Chondrocyte (in vitro differentiated cells): ENCODE measurements around the gene CPPED1. TPM values are rescaled to one million over a fixed set of nuclear protein-coding genes. Genes with fewer than 3 reads are reported as not detected.

ENCODE experiments used
- DNase-seq: peaks from one replicate; pipeline ENCODE4 v3.0.0; 2021; ENCODE audit warnings: mixed read lengths, low spot score
- H3K27ac Mint-ChIP-seq: one replicate; pipeline ENCODE4 v1.8.0; 2021; ENCODE audit warnings: mild to moderate bottlenecking, moderate library complexity, mixed read lengths; ENCODE audit not compliant: unreplicated experiment
- H3K27me3 Mint-ChIP-seq: 2 replicates; pipeline ENCODE4 v1.8.0; 2021; ENCODE audit warnings: low read depth, mixed read lengths
- H3K36me3 Mint-ChIP-seq: 2 replicates; pipeline ENCODE4 v1.8.0; 2021; ENCODE audit warnings: low read depth, mixed read lengths
- H3K4me1 Mint-ChIP-seq: 2 replicates; pipeline ENCODE4 v1.8.0; 2021; ENCODE audit warnings: low read depth, mild to moderate bottlenecking, mixed read lengths
- H3K4me3 Mint-ChIP-seq: one replicate; pipeline ENCODE4 v1.8.0; 2021; ENCODE audit warnings: mild to moderate bottlenecking, moderate library complexity, mixed read lengths; ENCODE audit not compliant: unreplicated experiment
- H3K9me3 Mint-ChIP-seq: 2 replicates; pipeline ENCODE4 v1.8.0; 2021; ENCODE audit warnings: low read depth, mixed read lengths
- CTCF ChIP-seq: fragments of 200-600 bp; sonication (generic); IDR thresholded peaks from 2 replicates; pipeline ENCODE4 v1.5.0; 2021; ENCODE audit warnings: antibody characterized with exemption, mild to moderate bottlenecking, moderate library complexity
- total RNA-seq: library from RNA; stranded (reverse); gene quantifications from 3 replicates; pipeline ENCODE4 v1.2.1, GENCODE V29; 2021

The CPPED1 gene
- total RNA-seq, 1 donor from 2014 or later = 18.1 TPM

GRCh38 chr16:12649356-12649755 lies 154.3 kb downstream of the CPPED1 start:
- TF ChIP-seq CTCF = no peak
- H3K9me3 Mint-ChIP-seq = peaks cover 2% of the 10 kb centered on the region
- no peak overlapping the region for H3K27ac Mint-ChIP-seq
- no peak for DNase-seq
- no peak overlapping the region for H3K4me3 Mint-ChIP-seq
- H3K4me1 Mint-ChIP-seq = peaks cover 11% of the 10 kb centered on the region
- peaks cover 4% of the 10 kb centered on the region for H3K27me3 Mint-ChIP-seq
- no peaks in the 10 kb centered on the region for H3K36me3 Mint-ChIP-seq

GRCh38 chr16:12646490-12647274 lies 157.0 kb downstream of the CPPED1 start:
- Mint-ChIP-seq H3K9me3 (peaks cover 6% of the 10 kb centered on the region), H3K27ac (no peak overlapping the region), H3K27me3 (peaks cover 2% of the 10 kb centered on the region), H3K4me1 (peaks cover 17% of the 10 kb centered on the region), H3K4me3 (no peak overlapping the region), H3K36me3 (no peaks in the 10 kb centered on the region)
- no peak for DNase-seq
- TF ChIP-seq CTCF = no peak

GRCh38 chr16:12646098-12646489 lies 157.6 kb downstream of the CPPED1 start:
- no peak for TF ChIP-seq CTCF
- Mint-ChIP-seq H3K27ac (no peak overlapping the region), H3K4me1 (peaks cover 17% of the 10 kb centered on the region), H3K9me3 (peaks cover 6% of the 10 kb centered on the region), H3K27me3 (no peaks in the 10 kb centered on the region), H3K4me3 (no peak overlapping the region), H3K36me3 (no peaks in the 10 kb centered on the region)
- DNase-seq = no peak

- Mint-ChIP-seq H3K36me3 (no peaks in the 10 kb centered on the region), H3K4me1 (peaks cover 17% of the 10 kb centered on the region), H3K4me3 (no peak overlapping the region), H3K9me3 (peaks cover 7% of the 10 kb centered on the region), H3K27me3 (no peaks in the 10 kb centered on the region), H3K27ac (no peak overlapping the region)
- no peak for DNase-seq
- no peak for TF ChIP-seq CTCF
Observed at GRCh38 chr16:12643034-12643455, 160.6 kb downstream of the CPPED1 start.

GRCh38 chr16:12639044-12639443 lies 164.6 kb downstream of the CPPED1 start:
- Mint-ChIP-seq H3K4me1 (peaks cover 3% of the 10 kb centered on the region), H3K4me3 (no peak overlapping the region), H3K27me3 (peaks cover 8% of the 10 kb centered on the region), H3K9me3 (peaks cover 7% of the 10 kb centered on the region), H3K27ac (no peak overlapping the region), H3K36me3 (no peaks in the 10 kb centered on the region)
- no peak for TF ChIP-seq CTCF
- no peak for DNase-seq
